Activated CD4-positive, alpha-beta T cell treated with anti-CD3 and anti-CD28 coated beads, Interleukin-10, Interleukin-2, amounts not matched to agents 100 ng/mL and 50 ng/mL, durations not matched to agents 16 hours and 8 hours (primary cell): ENCODE results near the gene SIX6.
"Not testable (repeated sequence)": the region's sequence is repeated elsewhere in the genome, so short reads cannot be mapped to it uniquely, and the experiment has no call there.

ENCODE experiments used
- DNase-seq: peaks from one replicate; pipeline ENCODE4 v3.0.0-alpha.2; 2020

Gene SIX6

DNA sequence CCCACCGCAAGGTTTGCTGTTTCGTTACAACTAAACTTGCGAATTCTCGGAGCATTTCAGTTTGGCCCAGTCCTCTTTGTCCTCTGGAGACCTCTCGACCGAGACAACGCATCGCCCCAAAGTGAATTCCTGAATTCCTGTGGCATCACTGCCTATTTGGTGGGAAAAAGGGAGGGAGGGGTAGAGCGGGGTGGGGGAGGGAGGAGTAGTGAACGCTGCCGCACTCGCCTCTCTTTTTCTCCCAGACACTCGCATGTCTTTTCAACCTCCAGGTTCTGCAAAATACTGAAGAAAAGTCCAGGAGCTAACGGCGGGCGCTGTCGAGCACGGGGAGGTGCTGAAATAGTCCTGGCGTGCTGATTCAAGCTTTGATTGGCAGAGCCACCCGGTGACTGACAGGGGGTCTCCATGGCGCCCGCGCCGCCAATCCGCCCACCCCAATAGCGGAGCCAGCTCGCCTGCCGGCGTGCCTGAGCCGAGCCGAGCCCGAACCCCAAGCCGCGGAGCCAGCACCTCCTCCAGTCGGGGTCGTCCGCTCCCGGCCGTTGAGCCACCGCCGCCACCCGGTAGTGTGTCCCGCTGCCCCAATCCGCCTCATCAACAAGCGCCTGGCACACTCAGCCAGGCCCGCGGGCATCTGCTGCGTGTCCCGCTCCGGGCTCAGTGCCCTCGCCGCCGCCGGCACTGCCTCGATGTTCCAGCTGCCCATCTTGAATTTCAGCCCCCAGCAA is at the start of gene SIX6:
SIX6 (plus strand) TSS at position 440 of the 731 bp plus-strand sequence; CDS start at position 693, 253 bp downstream.
- DNase-seq: no peak

DNA sequence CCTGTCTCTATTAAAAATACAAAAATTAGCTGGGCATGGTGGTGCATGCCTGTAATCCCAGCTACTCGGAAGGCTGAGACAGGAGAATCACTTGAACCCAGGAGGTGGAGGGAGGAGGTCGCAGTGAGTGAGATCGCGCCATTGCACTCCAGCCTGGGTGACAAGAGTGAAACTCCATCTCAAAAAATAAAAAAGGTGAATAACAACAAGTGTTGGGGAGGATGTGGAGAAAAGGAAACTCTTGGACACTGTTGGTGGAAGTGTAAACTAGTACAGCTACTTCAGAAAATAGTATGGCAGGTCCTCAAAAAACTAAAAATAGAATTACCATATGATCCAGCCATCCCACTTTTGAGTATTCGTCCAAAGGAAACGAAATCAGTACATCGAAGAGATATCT is 28.7 kb upstream of the SIX6 start:
- DNase-seq: not testable (repeated sequence)

DNA sequence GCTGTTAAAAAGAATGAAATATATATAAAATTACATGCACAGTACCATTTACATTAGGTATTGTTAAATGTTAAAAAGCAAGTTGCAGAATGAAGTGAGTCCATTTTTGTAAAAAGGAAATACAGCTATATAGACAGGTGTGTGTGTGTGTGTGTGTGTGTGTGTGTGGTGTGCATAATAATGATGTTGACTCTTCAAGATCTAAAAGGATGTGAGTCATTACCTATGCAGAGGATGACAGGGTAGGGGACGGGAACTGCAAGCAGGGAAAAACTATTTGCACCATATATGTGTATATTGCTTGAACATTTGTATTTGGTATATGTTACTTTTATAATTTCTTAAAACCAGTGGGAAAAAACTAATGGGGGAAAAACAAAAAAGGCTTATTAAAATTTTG is 26.2 kb upstream of the SIX6 start:
- DNase-seq: peak; percentile 6

DNA sequence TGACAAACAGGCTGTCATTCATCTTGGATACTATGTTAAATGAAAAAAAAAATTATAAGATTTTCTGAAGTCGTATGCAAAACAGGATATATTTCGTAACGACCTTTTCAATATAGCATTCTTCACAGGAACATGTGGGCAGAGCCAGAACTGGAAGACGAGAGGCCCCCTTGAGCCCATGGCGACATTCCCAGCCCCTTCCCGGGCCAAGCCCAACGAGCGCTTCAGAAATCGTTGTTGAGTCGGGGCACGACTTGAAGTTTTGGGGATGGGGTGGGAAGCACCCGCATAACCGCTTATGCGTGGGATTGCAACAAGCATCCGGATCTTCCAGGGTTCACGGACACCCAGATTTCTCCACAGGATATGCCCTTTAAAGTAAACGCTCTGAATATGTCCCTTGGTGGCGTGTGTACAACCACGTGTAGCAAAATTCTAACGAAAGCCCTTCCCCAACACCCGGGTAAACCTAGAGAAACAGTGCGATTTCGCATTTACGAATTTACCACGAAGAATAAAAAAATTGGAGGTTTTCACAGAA is 23.8 kb upstream of the SIX6 start:
- DNase-seq: no peak

DNA sequence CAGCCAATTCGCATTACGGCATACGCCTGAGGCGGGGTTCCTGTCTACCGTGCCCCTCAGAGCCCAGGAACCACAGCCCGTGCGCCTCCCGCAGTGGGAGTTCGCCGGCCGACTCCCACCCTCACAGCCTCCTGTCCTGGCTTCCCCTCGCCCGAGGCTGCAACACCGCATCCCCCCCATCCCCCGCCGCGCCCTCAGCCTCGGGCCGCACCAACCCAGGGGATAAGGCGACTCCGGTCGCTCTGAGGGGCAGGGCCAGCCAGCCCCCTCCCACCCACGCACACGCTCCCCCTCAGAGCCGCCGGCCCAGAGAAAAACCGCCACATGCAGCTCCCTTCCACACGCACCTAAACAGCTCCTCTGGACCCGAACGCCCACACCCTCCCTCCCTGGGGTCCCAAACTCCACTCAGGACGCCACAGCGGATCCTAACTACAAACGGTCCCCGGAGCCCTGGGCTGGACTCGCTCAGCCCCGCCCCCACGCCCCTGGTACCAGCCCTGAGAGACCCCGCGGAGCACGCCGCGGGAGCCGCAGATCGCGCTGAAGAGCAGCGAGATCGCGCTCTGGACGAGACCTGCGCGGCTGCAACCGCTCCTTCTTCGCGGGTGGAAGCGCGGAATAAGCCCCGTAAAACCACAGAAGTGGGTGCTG is 23.2 kb upstream of the SIX6 start, which contains the start of gene C14orf39:
C14orf39 (minus strand) TSS at position 466 of the 654 bp plus-strand sequence. CDS start 985 bp downstream, outside the sequence.
- no peak for DNase-seq

DNA sequence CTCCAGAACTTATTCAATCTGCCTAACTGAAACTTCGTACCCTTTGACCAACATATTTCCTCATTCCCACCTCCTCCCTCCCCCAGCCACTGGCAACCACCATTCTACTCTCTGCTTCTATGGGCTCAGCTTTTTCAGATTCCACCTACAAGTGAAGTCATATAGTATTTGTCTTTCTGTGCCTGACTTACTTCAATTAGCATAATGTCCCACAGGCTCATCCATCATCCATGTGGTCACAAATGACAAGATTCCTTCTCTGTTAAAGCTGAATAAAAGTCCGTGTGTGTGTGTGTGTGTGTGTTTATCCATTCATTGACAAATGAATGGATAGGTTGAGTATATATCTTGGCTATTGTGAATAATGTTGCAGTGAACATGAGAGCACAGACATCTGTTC is 21.7 kb upstream of the SIX6 start:
- DNase-seq: no peak

DNA sequence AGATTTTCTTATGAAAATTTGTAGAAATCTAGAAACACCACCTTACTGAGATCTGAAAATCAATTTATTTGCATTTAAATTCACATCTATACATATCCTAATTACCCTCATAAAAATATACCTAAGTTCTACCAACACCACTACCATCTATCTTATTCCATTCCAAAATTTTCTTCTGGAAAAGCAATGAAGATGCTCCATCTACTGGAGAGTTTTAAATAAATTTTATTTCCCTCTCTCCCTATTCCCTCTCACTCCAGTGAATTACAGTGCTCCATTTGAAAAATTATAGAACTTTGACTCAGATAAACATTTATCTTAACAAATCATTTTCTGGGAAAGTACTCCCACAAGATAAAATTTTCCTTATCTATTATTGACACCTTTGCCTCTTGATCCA is 20.8 kb upstream of the SIX6 start:
- no peak for DNase-seq

DNA sequence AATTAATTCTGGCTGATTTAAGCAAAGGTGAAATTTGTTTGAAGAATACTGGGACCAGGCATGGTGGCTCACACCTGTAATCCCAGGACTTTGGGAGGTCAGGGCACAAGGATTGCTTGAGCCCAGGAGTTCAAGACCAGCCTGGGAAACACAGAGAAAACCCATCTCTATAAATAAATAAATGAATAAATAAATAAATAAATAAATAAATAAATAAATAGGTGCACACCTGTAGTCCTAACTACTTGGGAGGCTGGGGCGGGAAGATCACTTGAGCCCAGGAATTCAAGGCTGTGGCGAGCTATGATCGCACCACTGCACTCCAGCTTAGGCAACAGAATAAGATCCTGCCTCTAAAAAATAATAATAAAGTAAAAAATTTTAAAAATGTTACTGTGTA is 18.7 kb upstream of the SIX6 start:
- DNase-seq: no peak

DNA sequence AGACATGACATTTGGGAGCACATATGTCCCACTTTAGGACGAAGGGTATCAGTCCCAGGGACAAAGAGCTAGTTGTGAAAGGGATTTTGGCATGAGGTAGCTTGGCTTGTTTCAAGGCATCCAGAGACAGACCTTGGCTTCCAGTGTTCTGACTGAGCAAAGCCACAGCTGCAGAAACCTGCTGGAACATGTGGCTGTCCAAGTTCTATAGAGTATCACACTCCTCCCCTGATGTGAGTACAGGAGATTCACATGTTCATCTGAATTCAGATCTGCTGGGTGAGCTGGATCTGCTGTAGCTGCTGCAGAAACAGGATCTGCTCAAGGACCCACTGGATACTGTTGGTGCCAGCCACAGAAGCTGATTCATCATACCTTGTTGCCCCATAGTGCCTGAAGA is 13.0 kb upstream of the SIX6 start:
- no peak for DNase-seq

DNA sequence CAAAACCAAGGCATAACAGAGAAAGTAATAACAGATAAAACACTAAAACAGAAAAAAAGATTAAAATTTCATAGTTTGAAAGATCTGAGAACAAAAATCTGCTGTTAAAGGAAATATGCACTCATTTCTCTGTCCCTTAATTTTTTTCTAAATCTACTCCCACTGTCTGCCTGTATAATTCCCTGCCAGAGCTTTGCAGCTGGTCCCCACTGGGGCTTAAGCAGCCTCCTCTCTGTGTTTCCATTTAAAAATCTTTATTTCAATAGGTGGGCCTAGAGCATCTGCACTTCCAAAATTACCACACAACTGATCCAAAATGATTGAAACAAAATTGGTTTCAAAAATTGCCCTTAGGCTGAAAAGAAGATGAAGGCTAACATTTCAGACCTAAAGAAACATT is 6.4 kb upstream of the SIX6 start:
- DNase-seq: no peak

DNA sequence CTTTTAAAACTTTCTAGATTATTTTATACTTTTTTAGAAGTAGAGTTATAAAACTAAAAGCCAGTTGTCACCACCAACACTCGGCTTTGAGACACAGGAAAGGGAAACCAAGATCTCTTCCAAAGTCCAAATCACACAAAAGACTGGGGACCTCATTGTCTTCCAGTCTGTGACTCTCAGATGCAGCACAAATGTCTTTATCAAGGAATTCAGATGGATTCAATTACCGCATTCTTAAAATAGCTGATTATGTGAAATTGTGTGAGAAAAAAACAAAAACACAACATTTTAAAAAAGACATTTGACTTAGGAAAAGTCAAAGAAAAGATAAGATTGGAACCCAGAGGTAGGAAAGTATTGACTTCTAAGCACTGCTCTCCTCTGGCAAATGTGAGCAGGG is 3.5 kb upstream of the SIX6 start:
- DNase-seq: no peak

DNA sequence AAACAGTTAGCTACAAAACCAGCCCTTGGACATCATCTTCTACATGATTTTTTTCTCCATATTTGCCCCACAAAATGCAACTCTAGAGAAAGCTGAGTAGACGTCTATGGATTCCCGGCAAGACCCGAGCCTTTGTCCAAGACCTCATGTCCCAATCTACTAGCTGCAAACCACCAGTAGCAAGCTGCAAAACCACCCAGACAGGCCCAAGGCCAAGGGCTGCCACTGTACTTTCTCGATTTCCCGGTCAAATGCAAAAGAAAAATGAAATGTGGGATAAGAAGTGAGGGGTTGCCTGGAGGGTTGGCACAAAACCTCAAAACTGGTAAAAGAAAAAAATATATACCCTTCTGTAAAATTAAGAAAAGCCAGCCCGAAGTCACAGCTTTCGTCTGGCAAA is 2.9 kb upstream of the SIX6 start:
- no peak for DNase-seq

DNA sequence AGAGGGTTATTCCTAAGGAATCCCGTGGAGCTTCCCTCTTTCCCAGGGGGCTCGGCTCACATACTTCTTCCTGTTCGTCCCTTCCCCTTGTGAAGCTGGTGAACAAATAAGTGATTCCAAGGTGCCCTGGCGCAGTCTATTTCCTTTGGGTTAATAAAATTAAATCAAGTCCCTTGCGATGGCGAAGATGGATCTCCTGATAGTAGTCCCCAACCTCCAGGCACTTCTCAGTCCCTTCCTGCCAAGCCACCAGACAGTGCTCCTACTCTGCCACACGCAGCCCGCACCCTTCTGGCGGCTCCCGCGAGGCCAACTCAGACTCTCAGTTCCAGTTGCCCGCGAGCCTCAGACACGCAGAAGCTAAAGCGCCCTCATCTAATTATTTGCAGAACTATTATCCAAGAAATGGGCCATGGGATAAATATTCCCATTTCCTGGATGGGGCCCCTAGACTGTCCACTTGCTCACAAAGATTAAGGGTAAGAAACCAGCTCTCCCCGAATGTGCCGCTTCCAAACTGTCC is 2.4 kb upstream of the SIX6 start:
- DNase-seq: no peak

DNA sequence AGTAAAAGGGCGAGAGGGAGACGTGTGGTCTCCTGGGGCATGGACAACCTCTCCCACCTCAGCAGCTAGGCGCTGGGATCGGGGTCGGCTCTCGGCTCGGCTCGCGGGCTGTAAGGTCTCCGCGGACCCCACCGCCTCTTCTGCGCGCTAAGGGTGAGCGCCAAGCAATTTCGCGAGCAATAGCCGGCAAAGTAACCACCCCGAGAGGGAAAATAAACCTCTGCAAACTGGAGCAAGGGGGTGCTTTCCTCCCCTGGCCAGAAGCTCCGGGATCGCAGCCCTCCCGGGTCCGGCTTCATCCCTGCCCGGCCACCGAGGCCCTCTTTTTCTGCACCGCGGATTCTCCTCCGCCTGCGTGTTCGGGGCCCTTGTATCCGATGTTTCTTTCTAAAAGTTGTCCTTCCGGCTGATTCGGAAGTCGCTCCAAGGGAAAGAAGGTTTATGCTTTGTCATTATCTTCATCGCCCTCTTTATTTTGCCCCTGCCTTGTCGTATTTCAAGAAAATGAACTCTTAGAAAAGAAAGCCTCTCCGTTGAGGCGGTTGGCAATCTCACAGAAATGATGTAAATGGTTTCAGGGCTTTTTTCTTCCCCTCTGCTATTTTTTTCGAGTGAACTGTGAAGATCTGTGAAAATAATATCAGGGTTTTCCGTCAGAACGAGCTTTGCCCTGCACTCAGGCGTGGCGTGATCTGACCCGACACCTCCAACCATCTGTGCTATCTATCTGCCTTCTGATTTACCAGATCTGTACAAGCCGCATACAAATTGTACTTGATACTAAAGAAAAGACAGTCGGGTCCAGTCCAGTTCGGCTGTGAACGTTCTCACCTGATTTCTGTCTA is 1.7 kb upstream of the SIX6 start:
- DNase-seq: no peak

DNA sequence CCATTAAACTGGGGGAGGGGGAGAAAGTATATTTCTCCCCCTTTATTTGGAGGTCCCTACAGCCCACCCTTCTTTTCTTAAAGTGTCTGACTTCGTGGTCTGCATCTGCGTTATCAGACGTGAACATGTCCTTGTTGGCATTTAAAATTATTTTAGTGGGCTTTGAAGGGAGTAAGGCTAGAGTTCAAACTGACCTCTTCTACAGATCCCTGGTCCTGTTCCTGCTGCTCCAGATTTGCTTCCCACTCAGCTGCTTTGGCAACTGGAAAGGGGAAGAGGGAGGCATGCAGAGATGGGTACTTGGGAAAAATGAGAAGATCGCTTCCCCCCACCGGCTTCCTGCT is 611 bp upstream of the SIX6 start:
- no peak for DNase-seq

DNA sequence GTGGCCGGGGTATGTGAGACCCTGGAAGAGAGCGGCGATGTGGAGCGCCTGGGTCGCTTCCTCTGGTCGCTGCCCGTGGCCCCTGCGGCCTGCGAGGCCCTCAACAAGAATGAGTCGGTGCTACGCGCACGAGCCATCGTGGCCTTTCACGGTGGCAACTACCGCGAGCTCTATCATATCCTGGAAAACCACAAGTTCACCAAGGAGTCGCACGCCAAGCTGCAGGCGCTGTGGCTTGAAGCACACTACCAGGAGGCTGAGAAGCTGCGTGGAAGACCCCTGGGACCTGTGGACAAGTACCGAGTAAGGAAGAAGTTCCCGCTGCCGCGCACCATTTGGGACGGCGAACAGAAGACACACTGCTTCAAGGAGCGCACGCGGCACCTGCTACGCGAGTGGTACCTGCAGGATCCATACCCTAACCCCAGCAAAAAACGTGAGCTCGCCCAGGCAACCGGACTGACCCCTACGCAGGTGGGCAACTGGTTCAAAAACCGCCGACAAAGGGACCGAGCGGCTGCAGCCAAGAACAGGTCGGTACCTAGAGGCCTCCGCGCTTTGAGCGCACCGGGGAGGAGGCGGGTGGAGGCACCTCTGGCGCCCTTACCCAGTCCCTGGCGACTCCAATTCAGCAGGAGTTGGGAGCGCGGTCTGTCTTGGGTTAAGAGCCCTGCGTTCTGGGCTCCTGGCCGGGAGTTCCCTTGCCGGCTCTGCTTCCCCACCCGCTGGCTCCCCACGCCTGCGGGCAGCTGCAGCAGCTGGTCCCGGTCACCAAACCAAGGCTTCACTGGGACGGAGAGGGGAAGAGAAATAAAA is 700 bp downstream of the SIX6 start:
- no peak for DNase-seq

DNA sequence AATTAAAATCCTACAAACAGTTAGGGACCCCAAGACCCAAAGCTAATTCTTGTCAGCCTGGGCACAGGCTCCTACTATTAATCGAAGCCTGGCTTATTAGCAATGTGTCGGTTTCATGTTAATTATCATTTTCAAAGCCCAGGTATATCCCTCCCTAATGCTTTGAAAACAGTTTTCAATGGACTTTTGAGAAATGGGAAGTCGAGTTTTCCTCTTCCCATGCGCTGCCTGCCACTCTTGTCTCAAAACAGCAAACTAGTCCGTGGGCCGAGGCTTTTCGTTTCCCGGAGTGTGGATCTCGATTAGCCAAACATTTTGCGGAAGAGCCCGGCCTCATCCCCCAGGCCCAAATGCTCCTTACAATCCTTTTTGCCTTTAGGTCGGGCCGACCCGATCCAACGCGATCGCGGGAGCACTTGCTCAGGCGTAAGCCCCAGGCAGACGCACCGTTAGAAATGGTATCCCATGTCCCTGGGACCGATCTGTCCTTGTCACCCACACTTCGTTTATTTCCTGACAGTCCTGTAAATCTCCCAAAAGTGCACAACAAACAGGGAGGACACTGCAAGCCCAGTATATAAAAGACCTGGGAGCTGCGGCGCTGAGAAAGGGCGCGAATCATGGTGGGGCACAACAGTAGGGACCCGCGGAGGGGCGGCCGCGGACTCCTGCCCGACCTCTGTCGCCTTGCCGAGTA is 1.5 kb downstream of the SIX6 start:
- no peak for DNase-seq

DNA sequence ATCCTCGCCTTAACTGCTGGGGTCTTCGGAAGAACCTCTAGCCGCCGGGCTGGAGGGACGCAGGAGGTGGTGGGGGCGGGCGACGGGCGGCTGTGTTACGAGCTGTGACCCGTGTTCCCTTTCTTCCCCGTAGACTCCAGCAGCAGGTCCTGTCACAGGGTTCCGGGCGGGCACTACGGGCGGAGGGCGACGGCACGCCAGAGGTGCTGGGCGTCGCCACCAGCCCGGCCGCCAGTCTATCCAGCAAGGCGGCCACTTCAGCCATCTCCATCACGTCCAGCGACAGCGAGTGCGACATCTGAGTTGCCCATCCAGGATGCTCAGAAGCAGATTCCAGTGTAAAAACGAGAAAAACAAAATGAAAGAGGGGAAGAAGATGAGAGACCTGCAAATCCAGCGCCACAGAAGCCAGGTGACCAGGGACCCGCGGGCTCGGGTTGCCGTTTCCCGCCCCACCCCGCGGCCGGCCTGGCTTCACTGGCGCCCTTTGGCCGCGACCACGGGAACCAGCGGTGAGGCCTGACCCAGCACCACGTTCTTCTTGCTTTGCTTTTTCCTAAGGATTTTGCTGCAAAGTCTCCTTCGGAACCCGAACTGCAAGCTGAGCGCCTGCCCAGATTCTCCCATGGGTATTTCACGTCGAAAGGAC is 2.1 kb downstream of the SIX6 start:
- DNase-seq: no peak

DNA sequence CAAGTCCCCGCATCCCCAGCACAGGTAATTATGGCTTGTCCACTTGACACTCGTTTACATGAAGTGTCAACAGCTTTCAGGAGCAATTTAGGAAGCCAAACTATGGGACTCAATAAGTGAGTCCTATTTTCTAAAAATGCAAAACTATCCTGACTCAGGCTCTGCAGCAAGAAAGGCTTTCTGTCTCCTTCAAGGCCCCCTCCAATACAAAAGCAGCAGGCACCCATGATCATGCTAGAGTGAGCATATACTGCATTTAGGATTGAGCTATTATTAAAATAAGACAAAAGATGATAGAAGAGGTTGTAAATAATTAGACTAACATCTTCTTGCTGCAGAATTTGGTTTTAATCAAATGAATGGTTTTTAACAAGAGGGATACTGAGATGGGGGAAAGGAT is 3.2 kb downstream of the SIX6 start:
- DNase-seq: no peak

DNA sequence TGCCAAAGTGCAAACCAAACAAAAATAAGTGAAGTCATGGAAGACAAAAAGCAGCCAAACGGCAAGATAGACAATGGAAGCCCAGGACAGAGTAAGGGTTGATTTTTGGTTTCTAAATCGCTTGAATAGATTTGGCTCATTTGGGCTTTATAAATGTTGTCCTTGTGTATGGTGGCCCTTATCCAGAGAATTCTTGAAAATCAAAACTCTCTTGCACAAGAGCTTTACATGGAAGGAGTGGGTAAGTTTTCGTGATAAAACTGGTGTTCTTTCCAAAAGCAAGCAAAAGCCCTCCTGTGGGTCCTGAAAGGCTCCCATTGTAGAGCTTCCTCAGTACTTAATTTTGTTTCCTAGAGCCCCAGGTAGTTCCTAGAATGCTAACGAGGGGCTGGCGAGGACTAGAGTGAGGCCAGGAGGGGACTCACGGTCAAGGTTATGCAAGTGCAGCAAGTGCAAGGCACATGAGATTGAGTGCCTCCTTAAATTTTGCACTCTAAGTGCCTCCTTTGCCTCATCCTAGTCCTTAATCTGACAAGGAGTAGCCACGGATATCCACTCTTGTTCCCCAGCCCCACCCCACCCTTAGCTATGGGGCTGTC is 4.1 kb downstream of the SIX6 start:
- DNase-seq: no peak

DNA sequence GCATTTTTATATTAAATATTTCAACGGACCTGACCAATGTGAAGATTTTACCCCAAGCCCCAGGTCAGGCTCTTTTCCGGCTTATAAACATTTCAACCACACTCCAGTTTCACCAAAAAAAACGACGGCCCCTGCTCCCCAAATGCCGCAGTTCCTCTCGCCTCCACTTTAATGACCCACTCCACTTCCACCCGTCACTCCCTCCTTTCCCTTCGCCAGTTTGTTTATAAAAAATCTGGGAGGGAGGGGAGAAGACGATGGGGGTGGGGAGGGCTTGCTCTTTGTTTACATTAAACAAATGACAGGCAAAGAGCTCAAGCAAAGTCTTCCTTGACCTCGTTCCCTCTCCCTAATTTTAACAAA is 5.4 kb downstream of the SIX6 start:
- DNase-seq: no peak
